Mesendoderm (in vitro differentiated cells): ENCODE data around the gene LARP1.

ENCODE experiments used
- DNase-seq: peaks from one replicate; pipeline ENCODE4 v3.0.0; 2013
- H2AK5ac ChIP-seq: 2 replicates; pipeline ENCODE4 v1.6.1; 2013; ENCODE audit warnings: low read length, inconsistent platforms
- H2BK120ac ChIP-seq: 2 replicates; pipeline ENCODE4 v1.6.1; 2013; ENCODE audit warnings: low read depth, mild to moderate bottlenecking, low read length, moderate library complexity, mixed read lengths
- H2BK15ac ChIP-seq: replicated peaks from 2 replicates; pipeline ENCODE4 v1.6.1; 2013; ENCODE audit warnings: low read depth, mild to moderate bottlenecking, moderate library complexity
- H2BK5ac ChIP-seq: 2 replicates; pipeline ENCODE4 v1.6.1; 2013; ENCODE audit warnings: low read length, inconsistent platforms
- H3K18ac ChIP-seq: 2 replicates; pipeline ENCODE4 v1.6.1; 2013; ENCODE audit warnings: mild to moderate bottlenecking, low read length, mixed read lengths
- H3K23ac ChIP-seq: one replicate; pipeline ENCODE4 v1.6.1; 2013; ENCODE audit warnings: low read length
- H3K27ac ChIP-seq: 2 replicates; pipeline ENCODE4 v1.5.1; 2013; ENCODE audit warnings: low read depth, mild to moderate bottlenecking, inconsistent platforms, low read length, moderate library complexity
- H3K27me3 ChIP-seq: 2 replicates; pipeline ENCODE4 v1.6.1; 2013; ENCODE audit warnings: low read length, control low read depth, mild to moderate bottlenecking, inconsistent platforms; ENCODE audit not compliant: insufficient read depth, poor library complexity
- H3K36me3 ChIP-seq: 2 replicates; pipeline ENCODE4 v1.6.1; 2013; ENCODE audit warnings: low read length, inconsistent platforms; ENCODE audit not compliant: control insufficient read depth, insufficient read depth
- H3K4ac ChIP-seq: one replicate; pipeline ENCODE4 v1.6.1; 2013; ENCODE audit warnings: low read depth, mild to moderate bottlenecking, low read length, moderate library complexity
- H3K4me1 ChIP-seq: 2 replicates; pipeline ENCODE4 v1.6.1; 2013; ENCODE audit warnings: low read depth, low read length, inconsistent platforms; ENCODE audit not compliant: control insufficient read depth
- H3K4me2 ChIP-seq: 2 replicates; pipeline ENCODE4 v1.6.1; 2013; ENCODE audit warnings: low read length
- H3K4me3 ChIP-seq: 2 replicates; pipeline ENCODE4 v1.5.1; 2013; ENCODE audit warnings: mild to moderate bottlenecking, low read length
- H3K56ac ChIP-seq: one replicate; pipeline ENCODE4 v1.6.1; 2013; ENCODE audit warnings: low read length
- H3K79me1 ChIP-seq: 2 replicates; pipeline ENCODE4 v1.6.1; 2013; ENCODE audit warnings: low read length, inconsistent platforms
- H3K79me2 ChIP-seq: 2 replicates; pipeline ENCODE4 v1.6.1; 2013; ENCODE audit warnings: mild to moderate bottlenecking, low read length; ENCODE audit not compliant: control insufficient read depth, insufficient read depth
- H3K9ac ChIP-seq: 2 replicates; pipeline ENCODE4 v1.6.1; 2013; ENCODE audit warnings: low read length, inconsistent platforms
- H4K5ac ChIP-seq: one replicate; pipeline ENCODE4 v1.6.1; 2013; ENCODE audit warnings: low read length
- H4K8ac ChIP-seq: one replicate; pipeline ENCODE4 v1.6.1; 2013; ENCODE audit warnings: low read depth, mild to moderate bottlenecking, control low read depth, low read length, moderate library complexity
- WGBS: extraction: QIAGEN DNeasy Blood & Tissue Kit; methylation state at CpG from one replicate; pipeline ENCODE4 v1.1.7; 2013; ENCODE audit warnings: low lambda C conversion rate, missing lambda C conversion rate; ENCODE audit not compliant: insufficient coverage; ENCODE audit errors: extremely low coverage; 5-methylcytosine and 5-hydroxymethylcytosine counted together

Gene LARP1

GRCh38 chr5:154776167-154776566 lies 21.0 kb downstream of the LARP1 start:
- no peak overlapping the region for H3K4me2 ChIP-seq
- H3K27me3 ChIP-seq: no peaks in the 10 kb centered on the region
- no peak for DNase-seq
- no peak overlapping the region for H3K27ac ChIP-seq
- no peak overlapping the region for H3K23ac ChIP-seq
- WGBS: no CpG with 5 or more reads among the region's 1 CpG
- peaks cover 14% of the 10 kb centered on the region for H3K79me1 ChIP-seq
- no peak overlapping the region for H3K18ac ChIP-seq
- no peak overlapping the region for H2AK5ac ChIP-seq
- H2BK120ac ChIP-seq: no peak overlapping the region
- no peak overlapping the region for H3K4ac ChIP-seq
- no peak overlapping the region for H3K4me3 ChIP-seq
- no peaks in the 10 kb centered on the region for H3K36me3 ChIP-seq
- H3K9ac ChIP-seq: no peak overlapping the region
- no peak overlapping the region for H4K5ac ChIP-seq
- no peak overlapping the region for H3K56ac ChIP-seq
- no peak overlapping the region for H4K8ac ChIP-seq
- H2BK5ac ChIP-seq: no peak overlapping the region
- H2BK15ac ChIP-seq: no peak overlapping the region
- peaks cover 7% of the 10 kb centered on the region for H3K4me1 ChIP-seq
- peaks cover 95% of the 10 kb centered on the region for H3K79me2 ChIP-seq

GRCh38 chr5:154778534-154778933 lies 23.4 kb downstream of the LARP1 start:
- Histone ChIP-seq H4K8ac (no peak overlapping the region), H3K23ac (no peak overlapping the region), H3K27me3 (no peaks in the 10 kb centered on the region), H2BK120ac (no peak overlapping the region), H4K5ac (no peak overlapping the region), H3K27ac (no peak overlapping the region), H3K4me1 (peaks cover 16% of the 10 kb centered on the region), H3K56ac (no peak overlapping the region), H3K79me2 (peaks cover 95% of the 10 kb centered on the region), H3K4me2 (no peak overlapping the region), H3K9ac (no peak overlapping the region), H2AK5ac (no peak overlapping the region), H3K18ac (no peak overlapping the region), H3K79me1 (peaks cover 24% of the 10 kb centered on the region), H3K4me3 (no peak overlapping the region), H3K36me3 (no peaks in the 10 kb centered on the region), H2BK5ac (no peak overlapping the region), H3K4ac (no peak overlapping the region), H2BK15ac (no peak overlapping the region)
- no CpG with 5 or more reads among the region's 2 CpGs for WGBS
- DNase-seq: no peak

- Histone ChIP-seq H2BK15ac (no peak overlapping the region), H3K4me1 (peaks cover 17% of the 10 kb centered on the region), H3K4ac (no peak overlapping the region), H3K27ac (no peak overlapping the region), H3K4me3 (no peak overlapping the region), H4K5ac (no peak overlapping the region), H2BK5ac (no peak overlapping the region), H3K27me3 (no peaks in the 10 kb centered on the region), H2BK120ac (no peak overlapping the region), H3K4me2 (no peak overlapping the region), H3K18ac (no peak overlapping the region), H2AK5ac (no peak overlapping the region), H3K56ac (no peak overlapping the region), H3K9ac (no peak overlapping the region), H3K79me1 (peaks cover 23% of the 10 kb centered on the region), H3K36me3 (no peaks in the 10 kb centered on the region), H4K8ac (no peak overlapping the region), H3K79me2 (peaks cover 95% of the 10 kb centered on the region), H3K23ac (no peak overlapping the region)
- no peak for DNase-seq
- no CpG with 5 or more reads among the region's 4 CpGs for WGBS
Measured at GRCh38 chr5:154779105-154779504, 23.9 kb downstream of the LARP1 start.

- Histone ChIP-seq H3K4ac (no peak overlapping the region), H3K4me2 (no peak overlapping the region), H4K8ac (no peak overlapping the region), H2BK5ac (no peak overlapping the region), H3K27me3 (no peaks in the 10 kb centered on the region), H2BK120ac (no peak overlapping the region), H4K5ac (no peak overlapping the region), H3K23ac (no peak overlapping the region), H3K79me2 (peaks cover 95% of the 10 kb centered on the region), H3K56ac (no peak overlapping the region), H3K9ac (no peak overlapping the region), H3K4me1 (peaks cover 21% of the 10 kb centered on the region), H3K18ac (no peak overlapping the region), H2AK5ac (no peak overlapping the region), H3K27ac (no peak overlapping the region), H3K79me1 (peaks cover 23% of the 10 kb centered on the region), H3K4me3 (no peak overlapping the region), H3K36me3 (no peaks in the 10 kb centered on the region), H2BK15ac (no peak overlapping the region)
- DNase-seq: no peak
- WGBS: no CpG with 5 or more reads among the region's 1 CpG
Measured at GRCh38 chr5:154780128-154780527, 25.0 kb downstream of the LARP1 start.

GRCh38 chr5:154782326-154782725 lies 27.1 kb downstream of the LARP1 start:
- H2AK5ac ChIP-seq: no peak overlapping the region
- no peak overlapping the region for H2BK15ac ChIP-seq
- no CpG with 5 or more reads among the region's 4 CpGs for WGBS
- no peak overlapping the region for H3K4me3 ChIP-seq
- no peak overlapping the region for H3K23ac ChIP-seq
- peaks cover 22% of the 10 kb centered on the region for H3K79me1 ChIP-seq
- H3K27me3 ChIP-seq: no peaks in the 10 kb centered on the region
- H3K4ac ChIP-seq: no peak overlapping the region
- H3K4me2 ChIP-seq: no peak overlapping the region
- no peak overlapping the region for H3K56ac ChIP-seq
- DNase-seq: no peak
- H3K9ac ChIP-seq: no peak overlapping the region
- peaks cover 27% of the 10 kb centered on the region for H3K4me1 ChIP-seq
- no peak overlapping the region for H3K27ac ChIP-seq
- no peak overlapping the region for H4K5ac ChIP-seq
- H2BK5ac ChIP-seq: no peak overlapping the region
- peaks cover 93% of the 10 kb centered on the region for H3K79me2 ChIP-seq
- no peak overlapping the region for H3K18ac ChIP-seq
- H2BK120ac ChIP-seq: no peak overlapping the region
- no peak overlapping the region for H4K8ac ChIP-seq
- no peaks in the 10 kb centered on the region for H3K36me3 ChIP-seq

- H2AK5ac ChIP-seq: no peak overlapping the region
- no peaks in the 10 kb centered on the region for H3K27me3 ChIP-seq
- H4K8ac ChIP-seq: no peak overlapping the region
- H3K18ac ChIP-seq: no peak overlapping the region
- DNase-seq: no peak
- no peak overlapping the region for H3K9ac ChIP-seq
- H3K4ac ChIP-seq: no peak overlapping the region
- no peaks in the 10 kb centered on the region for H3K36me3 ChIP-seq
- no CpG with 5 or more reads among the region's 1 CpG for WGBS
- H3K4me2 ChIP-seq: no peak overlapping the region
- peaks cover 97% of the 10 kb centered on the region for H3K79me2 ChIP-seq
- H2BK15ac ChIP-seq: no peak overlapping the region
- peaks cover 22% of the 10 kb centered on the region for H3K79me1 ChIP-seq
- H2BK120ac ChIP-seq: no peak overlapping the region
- no peak overlapping the region for H3K56ac ChIP-seq
- H2BK5ac ChIP-seq: no peak overlapping the region
- H3K4me1 ChIP-seq: peaks cover 27% of the 10 kb centered on the region
- no peak overlapping the region for H3K23ac ChIP-seq
- H4K5ac ChIP-seq: no peak overlapping the region
- no peak overlapping the region for H3K4me3 ChIP-seq
- no peak overlapping the region for H3K27ac ChIP-seq
Measured at GRCh38 chr5:154782812-154783592, 27.8 kb downstream of the LARP1 start.
